HL-60 (cell line): ENCODE measurements around the gene NR2C1.

ENCODE experiments used
- DNase-seq, 2 experiments: peaks; one replicate each; pipeline ENCODE4 v3.0.0-alpha.2; 2010 to 2020; ENCODE audit warnings: low read depth in 1 of 2, low spot score in 1 of 2
- H3K27ac ChIP-seq: fragments of 250-450 bp; sonication (Bioruptor Pico); replicated peaks from 2 replicates; pipeline ENCODE4 v1.5.1; 2020; ENCODE audit warnings: mild to moderate bottlenecking, moderate library complexity
- H3K27me3 ChIP-seq: fragments of 250-450 bp; sonication (Bioruptor Pico); 2 replicates; pipeline ENCODE4 v1.5.1; 2021; ENCODE audit warnings: mild to moderate bottlenecking, moderate library complexity; ENCODE audit not compliant: insufficient read depth, poor library complexity, severe bottlenecking
- H3K4me3 ChIP-seq: replicated peaks from 2 replicates; pipeline ENCODE4 v1.5.1; 2011; ENCODE audit warnings: mild to moderate bottlenecking, control low read depth, low read length; ENCODE audit not compliant: insufficient read depth
- CTCF ChIP-seq: IDR thresholded peaks from one replicate; pipeline ENCODE4 v1.5.1; 2011; ENCODE audit warnings: low read length, control low read depth, inconsistent platforms; ENCODE audit not compliant: insufficient read depth
- GABPA ChIP-seq: IDR thresholded peaks from 2 replicates; pipeline ENCODE4 v1.6.1; 2012; ENCODE audit warnings: low read depth
- POLR2AphosphoS5 ChIP-seq: IDR thresholded peaks from 2 replicates; pipeline ENCODE4 v1.6.1; 2012; ENCODE audit warnings: low read depth
- SPI1 ChIP-seq: IDR thresholded peaks from 2 replicates; pipeline ENCODE4 v1.6.1; 2012; ENCODE audit warnings: low read depth, mild to moderate bottlenecking, borderline replicate concordance
- TF ChIP-seq, protein P1 (sequence below): IDR thresholded peaks from 2 replicates; pipeline ENCODE4 v1.6.1; 2012; ENCODE audit warnings: low read depth; ENCODE audit not compliant: insufficient replicate concordance

Gene NR2C1

GRCh38 chr12:95117178-95117599, 43.8 kb upstream of the NR2C1 start:
- H3K27ac ChIP-seq, result no peak overlapping the region
- TF ChIP-seq CTCF (peak; percentile 53), SPI1 (no peak)
- TF ChIP-seq, protein P1, sequence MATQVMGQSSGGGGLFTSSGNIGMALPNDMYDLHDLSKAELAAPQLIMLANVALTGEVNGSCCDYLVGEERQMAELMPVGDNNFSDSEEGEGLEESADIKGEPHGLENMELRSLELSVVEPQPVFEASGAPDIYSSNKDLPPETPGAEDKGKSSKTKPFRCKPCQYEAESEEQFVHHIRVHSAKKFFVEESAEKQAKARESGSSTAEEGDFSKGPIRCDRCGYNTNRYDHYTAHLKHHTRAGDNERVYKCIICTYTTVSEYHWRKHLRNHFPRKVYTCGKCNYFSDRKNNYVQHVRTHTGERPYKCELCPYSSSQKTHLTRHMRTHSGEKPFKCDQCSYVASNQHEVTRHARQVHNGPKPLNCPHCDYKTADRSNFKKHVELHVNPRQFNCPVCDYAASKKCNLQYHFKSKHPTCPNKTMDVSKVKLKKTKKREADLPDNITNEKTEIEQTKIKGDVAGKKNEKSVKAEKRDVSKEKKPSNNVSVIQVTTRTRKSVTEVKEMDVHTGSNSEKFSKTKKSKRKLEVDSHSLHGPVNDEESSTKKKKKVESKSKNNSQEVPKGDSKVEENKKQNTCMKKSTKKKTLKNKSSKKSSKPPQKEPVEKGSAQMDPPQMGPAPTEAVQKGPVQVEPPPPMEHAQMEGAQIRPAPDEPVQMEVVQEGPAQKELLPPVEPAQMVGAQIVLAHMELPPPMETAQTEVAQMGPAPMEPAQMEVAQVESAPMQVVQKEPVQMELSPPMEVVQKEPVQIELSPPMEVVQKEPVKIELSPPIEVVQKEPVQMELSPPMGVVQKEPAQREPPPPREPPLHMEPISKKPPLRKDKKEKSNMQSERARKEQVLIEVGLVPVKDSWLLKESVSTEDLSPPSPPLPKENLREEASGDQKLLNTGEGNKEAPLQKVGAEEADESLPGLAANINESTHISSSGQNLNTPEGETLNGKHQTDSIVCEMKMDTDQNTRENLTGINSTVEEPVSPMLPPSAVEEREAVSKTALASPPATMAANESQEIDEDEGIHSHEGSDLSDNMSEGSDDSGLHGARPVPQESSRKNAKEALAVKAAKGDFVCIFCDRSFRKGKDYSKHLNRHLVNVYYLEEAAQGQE, result no peak
- peak; percentile 15 to 57 for DNase-seq
- no peak overlapping the region for H3K4me3 ChIP-seq
- H3K27me3 ChIP-seq, result no peaks in the 10 kb centered on the region

DNA sequence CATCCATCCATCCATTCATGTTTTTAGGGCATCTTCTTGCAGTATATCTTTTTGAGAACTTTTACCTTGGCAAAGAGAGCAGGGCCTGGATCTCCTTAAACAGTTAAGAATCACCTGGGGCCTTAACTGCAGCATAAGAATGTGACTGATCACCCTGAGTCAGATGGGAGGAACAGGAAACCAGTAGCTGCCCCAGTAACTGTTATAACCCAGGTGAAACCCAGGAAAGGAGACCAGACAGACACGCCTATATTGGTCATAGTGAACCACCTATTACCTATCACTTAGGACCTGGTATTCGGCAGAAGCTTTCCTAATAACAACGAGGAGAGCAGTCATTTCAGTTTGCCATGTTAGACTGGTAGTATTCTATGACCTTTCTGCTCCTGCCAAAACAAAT, 43.4 kb upstream of the NR2C1 start:
- no peak overlapping the region for H3K4me3 ChIP-seq
- no peak for DNase-seq
- no peak overlapping the region for H3K27ac ChIP-seq
- no peaks in the 10 kb centered on the region for H3K27me3 ChIP-seq
- no peak for TF ChIP-seq CTCF
- TF ChIP-seq, protein P1, result no peak
- no peak for TF ChIP-seq POLR2AphosphoS5
- no peak for TF ChIP-seq SPI1
- TF ChIP-seq GABPA, result no peak

DNA sequence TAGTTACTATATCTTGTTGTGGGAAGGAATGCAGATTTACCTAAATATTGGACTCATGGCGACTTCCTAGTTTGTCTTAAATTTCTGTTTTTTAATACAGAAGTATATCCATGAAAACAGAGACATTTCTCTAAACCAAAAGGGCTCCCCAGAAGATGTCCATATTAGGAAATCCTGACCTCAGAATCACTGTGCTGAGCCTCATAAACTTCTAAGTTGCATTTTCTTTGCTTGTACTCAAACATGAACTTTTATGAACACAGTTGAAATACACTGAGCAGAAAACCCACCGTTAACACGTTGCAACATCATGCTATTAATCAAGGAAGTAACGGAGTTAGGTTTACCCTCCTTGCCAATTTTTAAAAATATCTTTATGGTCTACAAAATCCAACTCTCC, 42.9 kb upstream of the NR2C1 start:
- TF ChIP-seq SPI1 (no peak), POLR2AphosphoS5 (no peak)
- Histone ChIP-seq H3K27me3 (no peaks in the 10 kb centered on the region), H3K27ac (no peak overlapping the region), H3K4me3 (no peak overlapping the region)
- DNase-seq, result no peak

GRCh38 chr12:95115641-95116040, 42.2 kb upstream of the NR2C1 start:
- TF ChIP-seq POLR2AphosphoS5, result no peak
- TF ChIP-seq, protein P1, result no peak
- TF ChIP-seq GABPA, result no peak
- TF ChIP-seq CTCF, result no peak
- no peak for TF ChIP-seq SPI1
- no peak overlapping the region for H3K27ac ChIP-seq
- DNase-seq, result no peak
- no peak overlapping the region for H3K4me3 ChIP-seq
- H3K27me3 ChIP-seq, result no peaks in the 10 kb centered on the region
